Measurements from ENCODE around the gene EIF4B. TPM values are rescaled to one million over a fixed set of nuclear protein-coding genes. Genes with fewer than 3 reads are reported as not detected.

The EIF4B gene
- total and polyA plus RNA-seq, 9 of the 15 experiments (the other 6 are each of a cell fraction or from before 2014, with no cell fraction given), result 138 to 669 (median 552) TPM

GRCh38 chr12:53054112-53054878 is 48.0 kb downstream of the EIF4B start (continued):
- TF ChIP-seq, protein P1, sequence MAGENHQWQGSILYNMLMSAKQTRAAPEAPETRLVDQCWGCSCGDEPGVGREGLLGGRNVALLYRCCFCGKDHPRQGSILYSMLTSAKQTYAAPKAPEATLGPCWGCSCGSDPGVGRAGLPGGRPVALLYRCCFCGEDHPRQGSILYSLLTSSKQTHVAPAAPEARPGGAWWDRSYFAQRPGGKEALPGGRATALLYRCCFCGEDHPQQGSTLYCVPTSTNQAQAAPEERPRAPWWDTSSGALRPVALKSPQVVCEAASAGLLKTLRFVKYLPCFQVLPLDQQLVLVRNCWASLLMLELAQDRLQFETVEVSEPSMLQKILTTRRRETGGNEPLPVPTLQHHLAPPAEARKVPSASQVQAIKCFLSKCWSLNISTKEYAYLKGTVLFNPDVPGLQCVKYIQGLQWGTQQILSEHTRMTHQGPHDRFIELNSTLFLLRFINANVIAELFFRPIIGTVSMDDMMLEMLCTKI (IDR thresholded peaks at IDR 0.05; ENCODE audit: partially characterized antibody), result no peak
- TF ChIP-seq IRF1 (CRISPR knock-in tag; IDR thresholded peaks at IDR 0.05; ENCODE audit: borderline replicate concordance) (no peak), XRCC3 (IDR thresholded peaks at IDR 0.05) (no peak), E2F5 (CRISPR knock-in tag; IDR thresholded peaks at IDR 0.05) (no peak), TSC22D4 (tag; IDR thresholded peaks at IDR 0.05) (no peak), ARID1B (IDR thresholded peaks at IDR 0.05) (no peak), SIN3B (IDR thresholded peaks at IDR 0.05; ENCODE audit: low read depth) (no peak), STAT5A (IDR thresholded peaks at IDR 0.05; ENCODE audit: borderline replicate concordance, low read length) (no peak), SRF (CRISPR knock-in tag; IDR thresholded peaks at IDR 0.05) (no peak), KAT7 (CRISPR knock-in tag; IDR thresholded peaks at IDR 0.05; ENCODE audit: borderline replicate concordance) (no peak), OTX1 (CRISPR knock-in tag; IDR thresholded peaks at IDR 0.05) (no peak), SMARCE1 (IDR thresholded peaks at IDR 0.05) (peak; percentile 30; the same call in 1 of the 2 replicates), CXXC5 (CRISPR knock-in tag; IDR thresholded peaks at IDR 0.05) (peak; percentile 26; the same call in 1 of the 2 replicates), KAT8 (IDR thresholded peaks at IDR 0.05; ENCODE audit: low read depth) (no peak), BRD9 (IDR thresholded peaks at IDR 0.05; ENCODE audit: low read depth, partially characterized antibody) (no peak), CBFB (CRISPR knock-in tag; IDR thresholded peaks at IDR 0.05) (no peak), BMI1 (IDR thresholded peaks at IDR 0.05; ENCODE audit: low read length) (no peak), MAZ (CRISPR knock-in tag; conservative IDR thresholded peaks at IDR 0.05 in 1 of 2, IDR thresholded peaks at IDR 0.05 in 1 of 2) (peak; percentile 36 to 49; a peak in 3 of 4 replicates), ZNF263 (CRISPR knock-in tag; IDR thresholded peaks at IDR 0.05; ENCODE audit: borderline replicate concordance) (no peak), ATF1 (CRISPR knock-in tag; IDR thresholded peaks at IDR 0.05) (no peak), ATF1 (tag; IDR thresholded peaks at IDR 0.05) (peak; percentile 90), RHOXF2B (CRISPR knock-in tag; conservative IDR thresholded peaks at IDR 0.05) (no peak)
- TF ChIP-seq, protein P2, sequence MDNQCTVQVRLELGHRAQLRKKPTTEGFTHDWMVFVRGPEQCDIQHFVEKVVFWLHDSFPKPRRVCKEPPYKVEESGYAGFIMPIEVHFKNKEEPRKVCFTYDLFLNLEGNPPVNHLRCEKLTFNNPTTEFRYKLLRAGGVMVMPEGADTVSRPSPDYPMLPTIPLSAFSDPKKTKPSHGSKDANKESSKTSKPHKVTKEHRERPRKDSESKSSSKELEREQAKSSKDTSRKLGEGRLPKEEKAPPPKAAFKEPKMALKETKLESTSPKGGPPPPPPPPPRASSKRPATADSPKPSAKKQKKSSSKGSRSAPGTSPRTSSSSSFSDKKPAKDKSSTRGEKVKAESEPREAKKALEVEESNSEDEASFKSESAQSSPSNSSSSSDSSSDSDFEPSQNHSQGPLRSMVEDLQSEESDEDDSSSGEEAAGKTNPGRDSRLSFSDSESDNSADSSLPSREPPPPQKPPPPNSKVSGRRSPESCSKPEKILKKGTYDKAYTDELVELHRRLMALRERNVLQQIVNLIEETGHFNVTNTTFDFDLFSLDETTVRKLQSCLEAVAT (IDR thresholded peaks at IDR 0.05), result peak in 1 of 2 experiments; percentile 78; a peak in 1 of 4 replicates
- TF ChIP-seq, protein P3, sequence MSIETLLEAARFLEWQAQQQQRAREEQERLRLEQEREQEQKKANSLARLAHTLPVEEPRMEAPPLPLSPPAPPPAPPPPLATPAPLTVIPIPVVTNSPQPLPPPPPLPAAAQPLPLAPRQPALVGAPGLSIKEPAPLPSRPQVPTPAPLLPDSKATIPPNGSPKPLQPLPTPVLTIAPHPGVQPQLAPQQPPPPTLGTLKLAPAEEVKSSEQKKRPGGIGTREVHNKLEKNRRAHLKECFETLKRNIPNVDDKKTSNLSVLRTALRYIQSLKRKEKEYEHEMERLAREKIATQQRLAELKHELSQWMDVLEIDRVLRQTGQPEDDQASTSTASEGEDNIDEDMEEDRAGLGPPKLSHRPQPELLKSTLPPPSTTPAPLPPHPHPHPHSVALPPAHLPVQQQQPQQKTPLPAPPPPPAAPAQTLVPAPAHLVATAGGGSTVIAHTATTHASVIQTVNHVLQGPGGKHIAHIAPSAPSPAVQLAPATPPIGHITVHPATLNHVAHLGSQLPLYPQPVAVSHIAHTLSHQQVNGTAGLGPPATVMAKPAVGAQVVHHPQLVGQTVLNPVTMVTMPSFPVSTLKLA (conservative IDR thresholded peaks at IDR 0.05), result peak; percentile 86 to 93
